Breast epithelium (tissue), 3 donors: ENCODE results near the gene DDA1.

Experiments
- POLR2A ChIP-seq: fragments of 450-650 bp; IDR thresholded peaks from one replicate; pipeline ENCODE4 v1.6.1; 2016; ENCODE audit warnings: antibody characterized with exemption, mild to moderate bottlenecking, moderate library complexity
- TF ChIP-seq, protein P1 (sequence below), 3 donors: fragments of 450-650 bp; IDR thresholded peaks; one replicate each; pipeline ENCODE4 v1.5.1; 2016 to 2017; ENCODE audit warnings: antibody characterized with exemption in 3 of 3, mild to moderate bottlenecking in 3 of 3, moderate library complexity in 3 of 3

DNA sequence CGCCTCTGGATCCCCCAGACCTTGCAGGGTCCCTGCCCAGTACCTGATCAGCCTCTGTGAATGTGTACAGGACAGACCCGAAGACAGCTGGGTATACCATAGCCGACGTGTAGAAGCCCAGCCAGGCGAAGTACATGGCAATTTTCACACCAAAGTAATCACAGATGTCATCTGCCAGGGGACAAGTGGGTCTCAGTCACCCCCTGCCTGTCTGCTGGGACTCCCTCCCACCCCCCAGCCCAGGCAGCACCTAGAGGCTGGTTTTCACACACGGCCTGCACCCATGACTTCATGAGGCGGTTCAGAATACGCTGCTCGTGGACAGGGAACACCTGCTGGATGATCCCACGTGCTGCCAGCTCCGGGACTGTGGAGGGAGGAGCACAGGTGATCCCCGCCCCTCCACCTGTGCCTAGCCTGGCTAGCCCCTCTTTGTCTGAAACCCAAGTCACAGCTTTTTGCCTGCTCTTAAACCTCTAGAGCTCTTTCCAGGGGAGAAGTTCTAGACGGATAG, 21.7 kb downstream of the DDA1 start:
- TF ChIP-seq, protein P1, sequence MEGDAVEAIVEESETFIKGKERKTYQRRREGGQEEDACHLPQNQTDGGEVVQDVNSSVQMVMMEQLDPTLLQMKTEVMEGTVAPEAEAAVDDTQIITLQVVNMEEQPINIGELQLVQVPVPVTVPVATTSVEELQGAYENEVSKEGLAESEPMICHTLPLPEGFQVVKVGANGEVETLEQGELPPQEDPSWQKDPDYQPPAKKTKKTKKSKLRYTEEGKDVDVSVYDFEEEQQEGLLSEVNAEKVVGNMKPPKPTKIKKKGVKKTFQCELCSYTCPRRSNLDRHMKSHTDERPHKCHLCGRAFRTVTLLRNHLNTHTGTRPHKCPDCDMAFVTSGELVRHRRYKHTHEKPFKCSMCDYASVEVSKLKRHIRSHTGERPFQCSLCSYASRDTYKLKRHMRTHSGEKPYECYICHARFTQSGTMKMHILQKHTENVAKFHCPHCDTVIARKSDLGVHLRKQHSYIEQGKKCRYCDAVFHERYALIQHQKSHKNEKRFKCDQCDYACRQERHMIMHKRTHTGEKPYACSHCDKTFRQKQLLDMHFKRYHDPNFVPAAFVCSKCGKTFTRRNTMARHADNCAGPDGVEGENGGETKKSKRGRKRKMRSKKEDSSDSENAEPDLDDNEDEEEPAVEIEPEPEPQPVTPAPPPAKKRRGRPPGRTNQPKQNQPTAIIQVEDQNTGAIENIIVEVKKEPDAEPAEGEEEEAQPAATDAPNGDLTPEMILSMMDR (IDR thresholded peaks at IDR 0.05), result no peak
- TF ChIP-seq POLR2A, result no peak
